Stimulated activated CD4-positive, alpha-beta T cell treated with anti-CD3 and anti-CD28 coated beads, Interleukin-1b, Interleukin-23, amount 100 ng/mL, for 24 hours (primary cell): Measurements from ENCODE around the gene ENPP4.
"Not testable (repeated sequence)": the region's sequence is repeated elsewhere in the genome, so short reads cannot be mapped to it uniquely, and the experiment has no call there.

Experiments
- DNase-seq, 4 experiments: peaks; one replicate each; pipeline ENCODE4 v3.0.0-alpha.2; 2020; ENCODE audit warnings: low read depth in 4 of 4, low spot score in 1 of 4

Gene ENPP4

DNA sequence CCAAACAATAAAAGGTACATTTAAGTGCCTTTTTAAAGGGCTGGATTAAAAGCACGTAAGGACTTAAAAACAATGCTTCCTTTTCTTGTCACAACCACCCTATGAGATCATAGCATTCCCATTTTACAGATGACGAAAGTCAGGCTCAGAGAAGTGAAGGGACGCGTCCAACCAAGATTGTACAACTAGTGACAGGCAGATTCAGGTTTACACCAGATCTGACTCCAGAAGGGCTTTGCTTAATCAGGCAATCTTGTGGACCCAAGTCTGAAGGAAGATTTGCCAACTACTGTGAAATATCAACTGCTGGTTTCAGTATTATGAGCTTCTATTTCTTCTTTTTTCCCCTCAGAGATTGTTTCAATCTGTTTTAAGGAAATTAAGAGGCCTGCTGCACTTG lies 877 bp downstream of the ENPP4 start:
- no peak for DNase-seq

- not testable (repeated sequence) for DNase-seq
Observed at GRCh38 chr6:46131291-46131690, 1.5 kb downstream of the ENPP4 start.

- no peak for DNase-seq
Observed at GRCh38 chr6:46134216-46134615, 4.4 kb downstream of the ENPP4 start.

GRCh38 chr6:46135176-46135575 lies 5.4 kb downstream of the ENPP4 start:
- no peak for DNase-seq

DNA sequence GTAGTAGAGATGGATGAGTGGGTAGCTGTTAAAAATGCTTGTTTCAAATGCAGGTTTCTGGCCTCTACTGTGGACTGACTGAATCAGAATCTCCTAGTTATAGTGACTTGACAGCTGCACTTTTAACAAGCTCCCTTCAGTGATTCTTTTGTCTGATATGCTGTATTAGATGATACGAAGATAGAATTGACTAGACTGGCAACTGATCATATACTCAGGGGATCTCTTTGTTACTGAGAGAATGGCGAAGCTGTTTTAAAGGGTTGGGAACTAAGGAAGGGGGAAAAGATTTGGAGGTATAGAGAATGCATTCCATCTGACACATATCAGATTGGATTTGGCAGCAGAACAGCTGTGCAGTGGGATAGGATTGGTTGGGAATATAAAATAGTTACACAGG lies 7.0 kb downstream of the ENPP4 start:
- no peak for DNase-seq

GRCh38 chr6:46137387-46137786 lies 7.6 kb downstream of the ENPP4 start:
- DNase-seq, result no peak

DNA sequence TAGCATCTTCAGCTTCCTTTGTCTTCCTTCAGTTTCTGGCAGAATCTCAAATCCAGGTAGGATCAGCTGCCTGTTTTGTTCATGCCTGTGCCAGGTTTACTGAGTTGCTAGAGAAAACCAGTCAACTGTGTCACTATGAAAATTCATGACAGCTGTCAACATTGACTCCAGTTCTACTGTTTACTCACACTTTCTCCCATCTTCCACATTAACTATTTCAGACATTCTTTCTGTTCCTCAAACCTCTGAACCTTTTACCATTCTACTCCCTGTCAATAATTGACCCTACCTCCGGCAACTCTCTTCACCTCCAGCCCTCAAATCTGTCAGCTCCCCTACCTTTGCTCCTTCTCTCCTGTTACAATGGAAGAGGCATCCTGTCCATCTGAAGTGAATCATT lies 8.5 kb downstream of the ENPP4 start:
- DNase-seq, result no peak

DNA sequence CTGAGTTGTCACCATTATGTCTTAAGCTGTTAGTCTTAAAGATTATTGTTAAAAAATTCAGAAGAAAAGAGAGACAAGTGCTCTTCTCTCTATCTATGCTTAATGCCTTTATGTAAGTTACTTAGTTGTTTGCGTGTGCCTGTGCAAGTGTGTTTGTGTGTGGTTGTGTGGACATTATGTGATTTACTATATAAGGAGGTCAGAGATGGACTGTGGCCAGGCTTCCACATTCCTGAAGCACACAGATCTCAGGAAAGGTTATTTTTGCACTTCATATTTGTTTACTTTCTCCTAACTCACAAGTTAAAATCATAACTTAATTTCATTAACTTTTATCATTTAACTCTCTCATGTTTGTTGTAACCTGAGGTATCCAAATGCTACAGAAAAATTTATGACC lies 14.5 kb downstream of the ENPP4 start:
- no peak for DNase-seq

- not testable (repeated sequence) for DNase-seq
Observed at GRCh38 chr6:46149066-46149465, 19.3 kb downstream of the ENPP4 start.

DNA sequence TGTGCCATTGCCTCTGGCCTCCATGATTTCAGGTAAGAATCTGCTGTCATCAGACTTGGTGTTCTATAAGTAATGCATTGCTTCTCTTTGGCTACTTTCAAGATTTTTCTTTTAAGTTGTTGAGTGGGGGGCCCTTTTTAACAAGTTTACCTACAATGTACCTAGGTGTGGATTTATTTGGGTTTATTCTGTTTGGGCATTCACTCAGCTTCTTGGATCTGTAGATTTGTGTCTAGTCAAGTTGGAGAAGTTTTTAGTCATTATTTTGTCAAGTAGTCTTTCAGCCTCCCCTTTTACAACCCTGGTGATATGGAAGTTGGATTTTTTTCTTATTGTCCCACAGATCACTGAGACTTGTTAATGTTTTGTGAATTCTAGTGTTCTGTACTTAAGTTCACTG lies 26.9 kb downstream of the ENPP4 start:
- DNase-seq, result no peak

DNA sequence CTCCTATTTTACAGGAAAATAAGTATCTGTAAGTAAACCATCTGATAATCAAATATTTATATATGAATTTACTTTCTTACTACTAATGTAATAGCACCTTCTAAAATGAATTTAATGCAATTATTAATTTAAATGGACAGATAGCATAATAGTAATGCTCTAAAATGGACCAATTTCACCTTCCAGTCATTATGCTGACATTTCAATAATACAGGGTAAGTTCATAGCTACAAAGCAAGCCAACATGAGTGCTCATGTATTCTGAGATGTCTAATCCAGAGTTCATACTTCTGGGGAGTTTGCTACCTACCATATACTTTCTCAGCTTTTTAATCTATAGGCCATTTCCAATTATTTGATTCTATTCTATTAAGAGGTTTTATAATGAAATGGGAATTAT lies 29.4 kb downstream of the ENPP4 start:
- DNase-seq, result no peak

DNA sequence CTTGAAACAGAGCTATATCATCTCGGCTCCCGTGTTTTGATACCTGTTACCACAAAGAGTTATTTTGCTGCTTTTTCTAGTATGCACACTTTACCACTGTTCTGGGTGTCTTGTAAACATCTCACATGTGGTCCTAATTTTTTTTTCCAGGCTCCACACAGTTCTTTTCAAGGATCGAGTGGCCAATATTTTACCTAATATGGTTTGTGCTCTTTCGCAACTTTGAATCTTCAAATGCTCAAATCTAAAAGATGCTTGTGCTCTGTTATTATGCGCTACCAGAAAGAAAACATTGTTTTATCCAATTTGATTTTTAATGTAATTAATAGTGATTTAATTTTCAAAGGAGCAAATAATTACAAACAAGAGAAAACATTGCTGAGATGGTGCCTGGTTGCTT lies 30.3 kb downstream of the ENPP4 start:
- no peak for DNase-seq

- peak; percentile 6 to 50 (median 26) for DNase-seq
Observed at GRCh38 chr6:46170357-46171289, 40.8 kb downstream of the ENPP4 start, which contains the start of gene ENPP5. Gene ENPP5 (minus strand): TSS chr6:46170980. CDS start chr6:46168262, 2,718 bp downstream.

DNA sequence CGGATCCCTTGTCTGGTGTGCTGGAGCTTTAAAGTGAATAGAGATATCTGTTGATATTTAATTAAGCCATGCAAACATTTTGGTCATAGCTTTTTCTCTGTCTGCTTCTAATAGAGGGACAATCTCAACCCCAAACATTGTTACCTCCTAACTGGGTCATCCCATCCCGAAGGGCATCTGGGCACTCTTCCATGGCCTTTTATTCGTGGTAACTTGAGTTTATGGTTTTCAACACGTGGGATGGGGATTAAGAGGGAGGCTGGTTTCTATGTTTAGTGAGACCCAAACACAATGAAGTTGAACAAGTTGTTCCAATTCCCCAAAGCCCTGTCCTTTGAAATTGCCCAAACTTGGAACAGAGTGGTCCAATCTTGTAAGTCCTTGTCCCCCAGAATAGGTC lies 42.4 kb downstream of the ENPP4 start:
- no peak for DNase-seq

- DNase-seq, result no peak
Observed at GRCh38 chr6:46174904-46175303, 45.1 kb downstream of the ENPP4 start.

- no peak for DNase-seq
Observed at GRCh38 chr6:46175446-46175845, 45.7 kb downstream of the ENPP4 start.

GRCh38 chr6:46175976-46176375 lies 46.2 kb downstream of the ENPP4 start:
- no peak for DNase-seq

- no peak for DNase-seq
Observed at GRCh38 chr6:46184114-46184513, 54.3 kb downstream of the ENPP4 start.

GRCh38 chr6:46186583-46186982 lies 56.8 kb downstream of the ENPP4 start:
- DNase-seq, result no peak

- no peak for DNase-seq
Observed at GRCh38 chr6:46189726-46190125, 59.9 kb downstream of the ENPP4 start.

GRCh38 chr6:46190889-46191288 lies 61.1 kb downstream of the ENPP4 start:
- DNase-seq, result no peak

DNA sequence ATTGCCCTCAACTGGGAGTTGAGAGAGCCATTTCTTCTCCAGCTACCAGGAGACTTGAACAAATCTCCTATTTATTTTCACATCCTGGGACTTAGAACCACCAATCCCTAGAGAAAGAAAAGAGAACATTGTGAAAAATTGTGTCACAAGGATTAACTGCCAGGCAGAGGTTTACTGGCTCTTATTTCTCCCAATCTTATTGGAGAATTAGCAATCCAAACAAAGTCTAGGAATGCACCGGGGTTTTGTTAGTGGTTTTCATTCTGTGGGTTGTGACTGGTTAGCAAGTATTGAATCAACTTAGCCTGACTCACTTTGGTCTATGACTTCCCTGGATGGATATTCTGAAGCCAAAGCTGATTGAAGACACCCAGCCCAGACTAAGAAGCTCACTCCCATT lies 62.2 kb downstream of the ENPP4 start:
- no peak for DNase-seq
